Umbilical cord (tissue), 2 donors: ENCODE data around the gene ODAD4. TPM values are rescaled to one million over a fixed set of nuclear protein-coding genes. Genes with fewer than 3 reads are reported as not detected.

Experiments used
- DNase-seq: peaks from one replicate; pipeline ENCODE4 v3.0.0-alpha.2; 2015; ENCODE audit warnings: low spot score
- total RNA-seq: library from RNA; depleted of rRNA; stranded (reverse); fragments of >200 nt; gene quantifications from one replicate; pipeline ENCODE4 v1.2.3, GENCODE V29; 2014; ENCODE audit warnings: low replicate concordance; ENCODE audit not compliant: insufficient read depth

The ODAD4 gene, protein sequence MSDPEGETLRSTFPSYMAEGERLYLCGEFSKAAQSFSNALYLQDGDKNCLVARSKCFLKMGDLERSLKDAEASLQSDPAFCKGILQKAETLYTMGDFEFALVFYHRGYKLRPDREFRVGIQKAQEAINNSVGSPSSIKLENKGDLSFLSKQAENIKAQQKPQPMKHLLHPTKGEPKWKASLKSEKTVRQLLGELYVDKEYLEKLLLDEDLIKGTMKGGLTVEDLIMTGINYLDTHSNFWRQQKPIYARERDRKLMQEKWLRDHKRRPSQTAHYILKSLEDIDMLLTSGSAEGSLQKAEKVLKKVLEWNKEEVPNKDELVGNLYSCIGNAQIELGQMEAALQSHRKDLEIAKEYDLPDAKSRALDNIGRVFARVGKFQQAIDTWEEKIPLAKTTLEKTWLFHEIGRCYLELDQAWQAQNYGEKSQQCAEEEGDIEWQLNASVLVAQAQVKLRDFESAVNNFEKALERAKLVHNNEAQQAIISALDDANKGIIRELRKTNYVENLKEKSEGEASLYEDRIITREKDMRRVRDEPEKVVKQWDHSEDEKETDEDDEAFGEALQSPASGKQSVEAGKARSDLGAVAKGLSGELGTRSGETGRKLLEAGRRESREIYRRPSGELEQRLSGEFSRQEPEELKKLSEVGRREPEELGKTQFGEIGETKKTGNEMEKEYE
- total RNA-seq: not detected

GRCh38 chr17:41930009-41930832 lies at the start of gene ODAD4:
TSS of gene ODAD4 (plus strand) at chr17:41930617. CDS start at chr17:41930724, 107 bp downstream.
- peak; percentile 99 for DNase-seq

- no peak for DNase-seq
Measured at GRCh38 chr17:41882756-41883155, 47.7 kb upstream of the ODAD4 start.

DNA sequence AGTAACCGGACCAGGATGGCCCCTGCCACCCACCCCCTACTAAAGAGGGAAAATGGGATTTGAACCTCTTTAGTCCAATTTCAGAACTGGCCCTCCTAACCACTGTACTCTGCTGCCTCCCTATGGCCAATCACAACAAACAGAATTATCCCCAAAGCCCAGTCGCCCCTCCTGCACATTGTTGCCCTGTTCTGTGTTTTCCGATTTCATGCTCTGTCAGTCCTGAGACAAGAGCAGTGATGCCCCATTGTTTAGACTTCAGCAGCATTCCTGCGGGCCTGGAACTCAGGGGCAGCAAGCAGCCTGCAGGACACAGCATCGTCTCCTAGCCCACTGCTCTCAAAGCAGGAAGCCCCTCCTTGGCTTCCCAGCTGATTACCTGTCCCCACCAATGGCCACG lies 44.7 kb upstream of the ODAD4 start:
- DNase-seq: no peak

DNA sequence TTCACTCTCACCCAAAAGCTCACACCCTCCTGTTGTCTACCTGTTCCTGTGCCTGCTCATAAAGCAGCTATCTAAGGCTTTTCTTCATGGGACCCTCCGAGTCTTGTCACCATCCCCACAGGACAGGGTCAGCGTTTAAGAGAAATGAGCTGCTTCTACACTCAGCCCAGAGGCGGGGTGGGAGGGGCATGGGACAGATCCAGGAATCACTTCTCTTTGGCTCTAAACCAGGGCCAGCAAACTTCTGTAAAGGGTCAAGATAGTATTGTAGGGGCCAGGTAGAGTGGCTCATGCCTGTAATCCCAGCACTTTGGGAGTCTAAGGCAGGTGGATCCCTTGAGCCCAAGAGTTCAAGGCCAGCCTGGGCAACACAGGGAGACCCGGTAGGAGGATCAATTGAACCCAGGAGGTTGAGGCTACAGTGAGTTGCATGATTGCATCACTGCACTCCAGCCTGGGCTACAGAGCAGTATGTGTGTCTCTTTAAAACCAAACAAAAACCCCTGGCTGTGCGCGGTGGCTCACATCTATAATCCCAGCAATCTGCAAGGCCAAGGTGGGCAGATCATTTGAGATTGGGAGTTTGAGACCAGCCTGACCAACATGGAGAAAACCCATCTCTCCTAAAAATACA lies 42.0 kb upstream of the ODAD4 start:
- no peak for DNase-seq

GRCh38 chr17:41891135-41892020 lies 39.0 kb upstream of the ODAD4 start:
- no peak for DNase-seq

DNA sequence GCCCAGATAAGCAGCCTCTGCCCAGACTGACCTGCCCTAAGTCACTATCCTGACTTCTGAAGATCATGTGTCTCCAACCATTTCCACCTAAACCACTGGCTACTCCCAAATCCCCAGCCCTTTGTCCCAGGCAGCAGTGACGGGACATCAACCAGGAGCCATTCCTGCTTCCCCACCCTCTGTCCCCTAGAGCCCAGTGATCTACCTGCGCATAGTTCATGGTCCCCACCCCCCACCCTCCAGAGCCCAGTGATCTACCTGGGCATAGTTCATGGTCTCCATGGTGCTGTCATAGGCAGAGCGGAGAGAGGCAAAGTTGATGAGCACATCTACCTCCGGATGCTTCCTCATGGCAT lies 38.4 kb upstream of the ODAD4 start:
- DNase-seq: no peak

DNA sequence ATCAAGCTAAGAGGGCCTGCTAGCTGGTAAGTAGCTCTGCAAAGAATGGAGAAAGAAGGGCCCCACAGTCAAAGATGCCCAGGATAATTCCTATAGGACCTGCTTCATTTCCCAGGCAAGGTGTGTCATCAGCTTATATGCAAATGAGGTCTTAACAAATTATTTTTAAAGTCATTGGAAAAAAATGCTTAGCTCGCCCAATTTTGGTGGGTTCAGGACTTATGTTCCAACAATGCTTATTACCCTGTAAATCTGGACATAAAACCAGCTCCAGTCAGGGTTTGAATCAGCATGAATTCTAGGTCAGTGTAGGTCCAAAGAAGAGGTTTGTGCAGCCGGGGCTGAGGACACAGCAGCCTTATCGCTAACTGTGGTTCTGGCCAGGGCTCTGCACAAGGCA lies 37.0 kb upstream of the ODAD4 start:
- DNase-seq: no peak

DNA sequence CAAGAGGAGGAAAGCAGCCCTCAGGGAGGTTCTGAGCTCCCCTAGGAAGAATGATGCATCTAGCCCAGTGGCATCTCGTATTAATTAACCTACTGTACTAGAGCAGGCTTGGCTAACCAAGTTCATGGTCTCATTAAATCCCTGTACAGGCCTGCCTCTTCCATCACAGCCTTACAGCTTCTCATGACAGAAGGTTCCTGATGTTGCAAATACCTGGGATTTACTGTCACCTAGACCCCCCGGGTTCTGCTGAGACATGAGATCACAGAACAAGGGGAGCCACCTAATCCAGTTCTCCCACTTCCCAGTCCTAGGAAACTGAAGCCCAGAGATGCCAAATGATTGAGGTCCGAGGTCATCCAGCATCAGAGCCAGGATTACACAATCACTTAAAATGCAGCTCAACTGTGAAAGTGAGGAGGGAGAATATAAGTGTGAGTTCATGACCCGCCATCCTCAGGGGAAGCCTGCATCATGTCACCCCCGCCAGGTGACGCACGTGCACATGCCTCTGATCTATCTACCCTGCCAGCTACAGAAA lies 35.6 kb upstream of the ODAD4 start:
- peak; percentile 45 for DNase-seq

DNA sequence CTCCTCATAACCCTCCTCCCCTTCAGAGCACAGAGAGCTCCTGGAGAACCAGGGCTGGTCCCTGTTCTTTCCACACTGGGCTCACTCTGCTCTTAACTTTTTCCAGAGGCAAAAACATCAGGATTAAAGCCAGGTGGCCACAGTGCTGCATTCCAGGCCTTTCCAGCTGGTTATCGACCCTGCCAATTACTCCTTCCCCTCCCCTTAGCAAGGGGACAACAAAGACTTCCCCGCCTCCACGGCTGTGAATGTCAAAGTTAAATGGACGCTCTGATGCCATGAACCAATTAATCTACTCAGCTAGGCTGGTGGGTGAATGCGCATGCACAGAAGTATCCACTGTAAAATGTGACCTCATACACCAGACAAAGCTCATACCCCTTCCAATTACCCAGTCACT lies 34.8 kb upstream of the ODAD4 start:
- DNase-seq: peak; percentile 18

- DNase-seq: no peak
Measured at GRCh38 chr17:41896726-41897125, 33.7 kb upstream of the ODAD4 start.

DNA sequence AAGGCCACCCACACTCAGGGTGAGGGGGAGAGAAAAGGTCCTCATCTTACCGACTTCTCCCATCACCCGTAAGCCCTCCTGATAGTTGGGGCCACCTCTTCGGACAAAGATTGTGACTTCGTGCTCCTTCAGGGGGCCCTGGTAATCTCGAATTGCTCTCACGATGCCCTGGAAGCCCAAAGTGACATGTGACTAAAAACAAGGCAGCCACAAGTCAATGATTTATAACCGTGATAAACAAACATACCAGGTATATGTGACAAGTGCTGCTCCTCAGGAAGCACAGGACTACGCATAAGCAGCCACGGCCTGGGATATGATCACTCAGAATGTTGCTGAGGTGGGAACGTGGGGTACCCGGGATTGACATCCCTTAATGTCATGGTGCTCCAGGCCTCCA lies 28.8 kb upstream of the ODAD4 start:
- no peak for DNase-seq

- no peak for DNase-seq
Measured at GRCh38 chr17:41904242-41904841, 26.1 kb upstream of the ODAD4 start.

GRCh38 chr17:41905172-41905571 lies 25.2 kb upstream of the ODAD4 start:
- no peak for DNase-seq

DNA sequence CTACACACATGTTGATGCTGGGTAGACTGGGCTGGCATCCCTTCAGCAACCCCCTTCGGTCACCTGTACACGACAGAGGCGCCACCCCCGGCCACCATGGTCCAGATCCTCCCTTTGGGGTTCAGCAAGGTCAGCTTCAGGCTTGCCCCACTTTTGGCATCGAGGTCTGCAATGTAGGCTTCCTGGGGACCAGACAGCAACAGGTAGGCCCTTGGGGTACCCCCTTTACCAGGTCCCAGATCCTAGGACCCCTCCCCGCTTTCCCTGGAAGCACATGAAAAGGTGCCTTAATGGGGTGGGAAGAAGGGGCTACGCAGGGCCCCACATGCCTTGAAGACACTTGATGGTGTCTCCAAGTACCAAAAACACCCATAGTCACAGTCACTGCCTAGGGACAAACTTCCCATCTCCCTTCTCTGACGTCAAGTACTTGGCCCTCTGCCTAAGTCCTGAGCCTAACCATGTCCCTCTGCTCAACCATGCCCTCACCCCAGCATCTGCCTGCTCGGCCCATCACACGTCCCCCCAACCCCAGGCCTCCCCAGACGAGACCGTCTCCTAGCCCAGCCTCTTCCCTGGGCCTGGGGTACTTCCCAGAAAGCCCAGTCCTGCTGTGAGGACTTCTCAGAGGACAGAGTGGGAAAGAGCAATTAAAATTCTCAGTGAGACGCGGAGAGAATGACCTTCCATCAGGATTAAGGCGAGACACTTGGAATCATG lies 23.8 kb upstream of the ODAD4 start:
- no peak for DNase-seq

DNA sequence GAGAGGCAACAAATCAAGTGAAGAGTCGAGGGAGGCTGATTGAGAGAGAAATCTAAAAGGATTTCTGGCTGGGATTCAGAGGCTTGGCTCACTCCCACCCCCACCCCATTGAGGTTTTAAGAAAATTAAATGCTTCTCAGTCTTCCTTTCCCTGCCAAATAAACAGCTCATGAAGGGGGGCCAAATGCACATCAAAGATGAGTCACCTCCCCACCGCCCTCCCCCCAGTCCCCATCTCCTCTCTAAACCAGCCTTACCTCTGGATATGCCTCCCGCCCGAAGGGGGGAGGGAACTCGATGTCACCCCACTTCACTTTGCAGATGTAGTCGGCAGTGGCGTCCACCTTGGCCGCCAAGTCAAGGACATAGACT lies 23.2 kb upstream of the ODAD4 start:
- DNase-seq: no peak

- DNase-seq: no peak
Measured at GRCh38 chr17:41907633-41908539, 22.5 kb upstream of the ODAD4 start.

DNA sequence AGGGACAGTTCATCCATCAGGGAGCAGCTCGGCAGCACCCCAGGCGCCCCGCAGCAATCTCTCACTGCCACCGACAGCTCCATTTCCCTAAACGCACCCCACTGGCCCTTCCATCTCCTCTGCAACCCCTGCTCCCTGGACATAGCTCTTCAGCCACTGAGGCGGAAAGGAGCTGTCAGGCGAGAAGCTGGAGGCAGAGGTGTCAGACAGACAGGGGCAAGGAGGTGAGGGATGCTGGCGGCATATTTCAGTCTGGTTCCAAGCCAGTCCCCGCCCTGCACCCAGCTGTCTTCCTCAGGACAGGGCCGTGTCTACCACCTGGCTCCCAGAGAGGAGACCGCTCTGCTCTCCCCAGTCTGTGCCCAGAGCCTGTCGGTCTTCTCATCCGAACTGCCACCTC lies 21.3 kb upstream of the ODAD4 start:
- no peak for DNase-seq

DNA sequence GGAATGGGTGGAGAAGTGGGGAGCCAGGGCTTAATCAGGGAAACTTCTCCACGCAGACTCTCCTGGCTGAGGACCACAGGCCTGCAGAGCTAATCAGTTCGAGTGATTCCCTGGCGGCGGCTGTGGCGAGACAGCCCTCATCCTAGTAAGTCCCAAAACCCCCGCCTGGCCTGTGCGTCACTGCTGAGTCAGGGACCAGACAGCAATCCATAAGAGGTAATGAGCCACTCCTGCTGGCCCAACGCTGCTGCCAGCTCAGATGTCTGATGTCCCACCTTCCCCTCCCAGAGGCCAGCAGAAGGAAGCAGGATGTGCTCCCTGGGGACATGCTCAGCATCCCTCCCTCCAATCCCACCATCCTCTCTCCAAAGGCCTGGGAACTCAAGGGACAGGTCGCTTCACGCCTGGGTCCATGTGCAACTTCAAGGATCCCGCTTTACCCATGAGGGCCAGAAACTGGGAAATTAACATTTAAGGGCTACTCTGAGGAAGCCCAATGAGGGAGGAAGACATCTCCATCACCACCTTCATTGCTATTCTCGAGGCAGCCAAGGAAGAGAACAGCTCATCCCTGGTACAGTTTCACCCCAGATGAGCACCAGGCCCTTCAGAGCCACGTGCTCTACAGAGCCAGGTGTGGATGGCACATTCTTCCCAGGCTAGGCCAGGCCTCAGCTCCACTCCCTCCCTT lies 19.6 kb upstream of the ODAD4 start:
- DNase-seq: no peak
